ENCODE results near the gene C1QTNF8.

GRCh38 chr16:1141716-1142115, 45.7 kb upstream of the C1QTNF8 start:
- TF ChIP-seq POLR2AphosphoS5 (IDR thresholded peaks at IDR 0.05) = no peak
- TF ChIP-seq EP300 (IDR thresholded peaks at IDR 0.05) = no peak
- TF ChIP-seq, protein P1, sequence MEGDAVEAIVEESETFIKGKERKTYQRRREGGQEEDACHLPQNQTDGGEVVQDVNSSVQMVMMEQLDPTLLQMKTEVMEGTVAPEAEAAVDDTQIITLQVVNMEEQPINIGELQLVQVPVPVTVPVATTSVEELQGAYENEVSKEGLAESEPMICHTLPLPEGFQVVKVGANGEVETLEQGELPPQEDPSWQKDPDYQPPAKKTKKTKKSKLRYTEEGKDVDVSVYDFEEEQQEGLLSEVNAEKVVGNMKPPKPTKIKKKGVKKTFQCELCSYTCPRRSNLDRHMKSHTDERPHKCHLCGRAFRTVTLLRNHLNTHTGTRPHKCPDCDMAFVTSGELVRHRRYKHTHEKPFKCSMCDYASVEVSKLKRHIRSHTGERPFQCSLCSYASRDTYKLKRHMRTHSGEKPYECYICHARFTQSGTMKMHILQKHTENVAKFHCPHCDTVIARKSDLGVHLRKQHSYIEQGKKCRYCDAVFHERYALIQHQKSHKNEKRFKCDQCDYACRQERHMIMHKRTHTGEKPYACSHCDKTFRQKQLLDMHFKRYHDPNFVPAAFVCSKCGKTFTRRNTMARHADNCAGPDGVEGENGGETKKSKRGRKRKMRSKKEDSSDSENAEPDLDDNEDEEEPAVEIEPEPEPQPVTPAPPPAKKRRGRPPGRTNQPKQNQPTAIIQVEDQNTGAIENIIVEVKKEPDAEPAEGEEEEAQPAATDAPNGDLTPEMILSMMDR (IDR thresholded peaks at IDR 0.05) = no peak

Data from upper lobe of left lung (tissue), 4 donors.